Tibial nerve (tissue), 4 donors: ENCODE results near the gene TUBB3. TPM values are rescaled to one million over a fixed set of nuclear protein-coding genes. Genes with fewer than 3 reads are reported as not detected.
A peak's percentile ranks its signal among the peaks of the same experiment; 100 is the strongest.

Experiments
- DNase-seq, 2 donors: peaks; one replicate each; pipeline ENCODE4 v3.0.0-alpha.2; 2019; ENCODE audit warnings: low spot score in 2 of 2
- H3K27ac ChIP-seq, 4 donors: fragments of 200-600 bp; sonication (generic) in 3 of 4; one replicate each; pipeline ENCODE4 v1.5.1; 2017 to 2019; ENCODE audit warnings: mild to moderate bottlenecking in 1 of 4
- H3K27me3 ChIP-seq, 2 donors: fragments of 200-600 bp; sonication (generic) in 1 of 2; one replicate each; pipeline versions ENCODE4 v1.5.1 to v1.6.0; 2017 to 2019
- H3K36me3 ChIP-seq, 3 donors: fragments of 200-600 bp; sonication (generic); one replicate each; pipeline ENCODE4 v1.5.1; 2018 to 2019
- H3K4me1 ChIP-seq, 4 donors: fragments of 200-600 bp; sonication (generic) in 3 of 4; one replicate each; pipeline ENCODE4 v1.5.1; 2017 to 2019
- H3K4me3 ChIP-seq, 4 donors: fragments of 200-600 bp; sonication (generic) in 3 of 4; one replicate each; pipeline ENCODE4 v1.5.1; 2017 to 2019; ENCODE audit warnings: mild to moderate bottlenecking in 1 of 4, moderate library complexity in 1 of 4
- H3K9me3 ChIP-seq, 4 donors: fragments of 200-600 bp; sonication (generic) in 3 of 4; one replicate each; pipeline ENCODE4 v1.5.1; 2017 to 2019
- CTCF ChIP-seq, 5 experiments: fragments of 200-600 bp in 3 of 5; fragments of 450-650 bp in 2 of 5; sonication (generic) in 3 of 5; IDR thresholded peaks; one replicate each; pipeline ENCODE4 v1.5.1; 2016 to 2019; ENCODE audit warnings: antibody characterized with exemption in 5 of 5, mild to moderate bottlenecking in 3 of 5, moderate library complexity in 2 of 5
- EP300 ChIP-seq, 2 donors: sonication (generic); formaldehyde crosslinking; IDR thresholded peaks; one replicate each; pipeline ENCODE4 v1.6.1; 2017; ENCODE audit warnings: antibody characterized with exemption in 2 of 2, mild to moderate bottlenecking in 1 of 2
- POLR2A ChIP-seq, 2 donors: fragments of 450-650 bp; IDR thresholded peaks; one replicate each; pipeline ENCODE4 v1.6.1; 2017; ENCODE audit warnings: antibody characterized with exemption in 2 of 2, mild to moderate bottlenecking in 2 of 2, moderate library complexity in 2 of 2
- WGBS, 2 donors: methylation state at CpG; one replicate each; pipeline ENCODE4 v1.1.5; 2018; 5-methylcytosine and 5-hydroxymethylcytosine counted together
- total RNA-seq, 4 donors: library from RNA; depleted of rRNA; stranded (reverse); fragments of >200 nt; gene quantifications; one replicate each; pipeline ENCODE4 v1.1.0, GENCODE V29; 2016

The TUBB3 gene
- total RNA-seq, 4 donors from 2014 or later: 0.59 to 12.0 (median 3.5) TPM; not detected in 1

GRCh38 chr16:89920723-89921122 lies 2.4 kb upstream of the TUBB3 start:
- Histone ChIP-seq H3K9me3 (no peaks in the 10 kb centered on the region), H3K36me3 (no peaks in the 10 kb centered on the region), H3K27ac (peak overlapping the region in 2 of 4 donors; percentile 83 to 88), H3K27me3 (peaks cover 0 to 34% of the 10 kb centered on the region in 2 donors), H3K4me1 (peaks cover 0 to 89% (median 48%) of the 10 kb centered on the region in 4 donors), H3K4me3 (no peak overlapping the region)
- 39 to 57% methylated on average over 5 to 6 of the region's 6 CpGs for WGBS, 2 donors
- DNase-seq: no peak
- TF ChIP-seq EP300 (IDR thresholded peaks at IDR 0.05) (no peak), CTCF (IDR thresholded peaks at IDR 0.05) (no peak), POLR2A (IDR thresholded peaks at IDR 0.05) (no peak)

- Histone ChIP-seq H3K4me1 (peaks cover 0 to 89% (median 53%) of the 10 kb centered on the region in 4 donors), H3K4me3 (no peak overlapping the region), H3K27ac (peak overlapping the region in 3 of 4 donors; percentile 2 to 88 (median 83)), H3K36me3 (no peaks in the 10 kb centered on the region), H3K27me3 (peaks cover 0 to 39% of the 10 kb centered on the region in 2 donors), H3K9me3 (no peaks in the 10 kb centered on the region)
- TF ChIP-seq EP300 (IDR thresholded peaks at IDR 0.05): no peak
- no peak for TF ChIP-seq CTCF (IDR thresholded peaks at IDR 0.05)
- no peak for TF ChIP-seq POLR2A (IDR thresholded peaks at IDR 0.05)
- no peak for DNase-seq
- 41 to 48% methylated on average over 13 to 14 of the region's 14 CpGs for WGBS, 2 donors
Observed at GRCh38 chr16:89921131-89921701, 1.9 kb upstream of the TUBB3 start.

GRCh38 chr16:89921702-89922476 lies 1.3 kb upstream of the TUBB3 start:
- H3K4me1 ChIP-seq: peaks cover 0 to 92% (median 55%) of the 10 kb centered on the region in 4 donors
- DNase-seq: no peak
- TF ChIP-seq CTCF (IDR thresholded peaks at IDR 0.05) (no peak), EP300 (IDR thresholded peaks at IDR 0.05) (peak in 1 of 2 donors; percentile 38), POLR2A (IDR thresholded peaks at IDR 0.05) (peak in 1 of 2 donors; percentile 15)
- peak overlapping the region in 3 of 4 donors; percentile 55 to 88 (median 83) for H3K27ac ChIP-seq
- peak overlapping the region in 2 of 4 donors; percentile 34 to 62 for H3K4me3 ChIP-seq
- 3% methylated on average over 15 to 17 of the region's 22 CpGs for WGBS, 2 donors
- peaks cover 0 to 45% of the 10 kb centered on the region in 2 donors for H3K27me3 ChIP-seq
- H3K36me3 ChIP-seq: no peaks in the 10 kb centered on the region
- H3K9me3 ChIP-seq: no peaks in the 10 kb centered on the region

DNA sequence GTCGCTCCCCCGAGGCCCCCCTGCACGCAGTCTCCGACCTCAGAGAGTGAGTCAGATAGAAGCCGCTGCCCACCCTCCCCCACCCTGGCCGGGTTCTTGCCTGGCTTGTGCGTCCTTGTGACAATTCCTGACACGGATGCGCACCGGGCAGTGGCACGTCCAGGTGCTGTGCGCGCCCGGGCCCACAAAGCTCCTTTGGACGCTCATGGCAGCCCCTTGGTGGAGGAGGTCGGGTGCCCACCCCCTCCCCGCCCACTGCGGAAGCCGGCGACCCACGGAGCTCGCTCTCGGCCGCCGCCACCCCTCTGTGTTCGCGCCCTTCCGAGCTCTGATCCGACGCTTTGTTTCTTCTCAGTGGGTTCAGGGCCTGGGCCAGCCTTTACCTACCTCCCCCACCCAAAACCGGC lies 662 bp upstream of the TUBB3 start:
- no peaks in the 10 kb centered on the region for H3K9me3 ChIP-seq
- H3K27me3 ChIP-seq: peaks cover 0 to 51% of the 10 kb centered on the region in 2 donors
- TF ChIP-seq EP300 (IDR thresholded peaks at IDR 0.05) (no peak), POLR2A (IDR thresholded peaks at IDR 0.05) (no peak), CTCF (IDR thresholded peaks at IDR 0.05) (no peak)
- peak overlapping the region; percentile 22 to 62 (median 38) for H3K4me3 ChIP-seq
- H3K36me3 ChIP-seq: no peaks in the 10 kb centered on the region
- peak in 1 of 2 donors; percentile 53 for DNase-seq
- H3K27ac ChIP-seq: peak overlapping the region in 3 of 4 donors; percentile 62 to 88 (median 83)
- 1% methylated on average over 20 to 26 of the region's 31 CpGs for WGBS, 2 donors
- H3K4me1 ChIP-seq: peaks cover 0 to 89% (median 51%) of the 10 kb centered on the region in 4 donors
